HG03064 (cell line): ENCODE measurements around the gene COMMD1.
"Not testable (repeated sequence)": the region's sequence is repeated elsewhere in the genome, so short reads cannot be mapped to it uniquely, and the experiment has no call there.

Source experiments
- ATAC-seq: cut with Tn5 transposase; IDR thresholded peaks from one replicate; pipeline ENCODE4 v1.9.1; 2021; ENCODE audit warnings: low read depth; ENCODE audit not compliant: unreplicated experiment

COMMD1 gene

DNA sequence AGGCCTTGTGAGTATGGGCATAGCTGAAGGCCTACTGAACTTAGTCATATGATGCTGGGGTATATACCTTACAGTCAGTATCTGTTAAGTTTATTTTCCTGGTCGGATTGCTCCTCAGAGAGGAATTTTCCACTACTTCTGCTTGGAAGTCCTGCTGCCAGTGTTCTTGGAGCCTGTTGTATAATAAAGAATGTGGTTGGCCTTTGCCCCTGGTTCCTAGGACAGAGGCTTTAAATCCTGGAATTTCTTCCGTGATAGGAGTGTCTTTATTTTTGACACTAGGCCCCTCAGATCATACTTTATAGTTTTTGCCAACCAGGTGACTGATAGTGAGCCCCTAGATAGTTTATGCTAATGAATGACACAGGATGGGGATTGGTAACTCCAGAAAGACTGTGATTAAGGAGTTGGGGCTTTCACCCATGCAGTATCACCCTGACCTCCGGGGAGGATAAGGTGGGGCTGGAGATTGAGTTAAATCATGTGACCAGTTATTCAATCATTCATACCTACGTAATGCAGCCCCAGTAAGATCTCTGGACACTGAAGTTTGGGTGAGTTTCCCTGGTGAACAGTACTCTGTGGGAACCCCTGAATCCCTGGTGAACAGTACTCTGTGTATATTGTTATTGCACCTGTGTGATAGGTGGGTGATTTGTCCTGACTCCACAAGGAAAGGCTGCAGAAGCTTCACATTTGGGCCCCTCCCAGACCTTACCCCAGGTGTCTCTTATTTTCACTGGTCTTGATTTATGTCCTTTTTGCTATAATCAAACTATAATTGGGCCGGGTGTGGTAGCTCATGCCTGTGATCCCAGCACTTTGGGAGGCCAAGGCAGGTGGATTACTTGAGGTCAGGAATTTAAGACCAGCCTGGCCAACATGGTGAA lies 56.9 kb downstream of the COMMD1 start:
- ATAC-seq, result no peak

GRCh38 chr2:61966087-61966727 lies 60.7 kb downstream of the COMMD1 start:
- ATAC-seq, result no peak

- no peak for ATAC-seq
Observed at GRCh38 chr2:61967262-61967661, 61.8 kb downstream of the COMMD1 start.

DNA sequence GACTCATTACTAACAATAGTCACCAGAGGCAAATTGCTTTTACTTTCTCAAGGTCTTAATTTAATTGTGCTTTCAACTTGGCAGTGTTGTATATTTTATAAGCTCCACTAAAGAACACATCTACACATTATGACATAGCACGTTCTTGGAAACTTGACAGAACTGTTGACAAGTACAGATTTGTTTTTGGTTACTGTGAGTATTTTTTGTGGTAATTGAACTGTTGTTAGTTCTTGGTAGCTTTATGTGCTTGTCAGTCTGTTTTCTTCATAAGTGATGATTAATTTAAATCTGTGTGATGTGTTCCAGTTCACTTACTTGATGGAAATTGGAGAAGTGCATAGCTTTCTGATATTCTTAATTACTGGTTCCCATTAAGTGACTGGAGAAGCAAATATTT lies 63.9 kb downstream of the COMMD1 start:
- no peak for ATAC-seq

DNA sequence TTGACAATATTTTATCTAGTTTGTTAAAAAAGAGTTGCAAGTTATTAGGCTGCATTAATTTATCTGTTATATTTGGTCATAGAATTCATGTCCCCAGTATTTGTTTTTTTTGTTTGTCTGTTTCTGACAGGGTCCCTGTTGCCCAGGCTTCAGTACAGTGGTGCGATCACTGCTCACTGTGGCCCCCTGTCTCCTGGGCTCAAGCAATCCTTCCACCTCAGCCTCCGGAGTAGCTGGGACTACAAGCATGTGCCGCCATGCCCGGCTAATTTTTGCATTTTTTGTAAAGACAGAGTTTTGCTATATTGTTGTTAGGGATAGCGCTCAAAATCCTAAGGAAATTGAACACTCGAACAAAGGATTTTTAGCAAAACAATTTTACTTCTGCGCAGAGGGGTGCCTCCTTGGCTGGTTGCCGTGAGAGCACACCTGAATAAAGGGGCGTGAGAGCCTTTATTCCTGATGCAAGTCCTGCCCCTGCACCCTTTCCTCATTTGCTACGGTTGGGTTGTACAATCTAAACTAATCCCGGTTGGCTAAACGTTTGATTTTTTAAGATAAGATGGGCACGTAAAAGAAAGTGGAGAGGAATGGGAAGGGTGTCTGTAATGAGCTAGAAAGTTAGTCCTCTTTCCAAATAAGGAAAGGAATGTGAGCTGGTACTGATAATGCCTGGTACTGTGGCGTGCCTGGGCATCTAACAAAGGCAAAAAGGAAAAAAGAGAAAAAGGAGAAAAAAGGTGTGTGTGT lies 65.5 kb downstream of the COMMD1 start:
- no peak for ATAC-seq

DNA sequence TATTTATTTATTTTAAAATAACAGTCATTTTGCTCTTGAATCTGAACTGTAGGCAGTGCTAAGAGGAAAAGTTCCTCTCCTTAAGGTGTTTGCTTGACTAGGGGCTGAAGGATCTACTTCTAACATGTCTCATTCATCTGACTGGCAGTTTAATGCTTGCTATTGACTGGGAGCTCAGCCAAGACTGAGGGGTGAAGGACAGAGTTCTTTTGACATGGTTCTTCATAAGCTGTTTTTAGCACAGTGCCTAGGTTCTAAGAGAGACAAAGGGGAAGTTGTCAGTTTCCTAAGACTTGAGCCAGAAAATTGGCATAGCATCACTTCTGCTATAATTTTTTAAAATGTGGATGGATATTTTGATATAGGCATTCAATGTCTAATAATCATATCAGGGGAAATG lies 73.0 kb downstream of the COMMD1 start:
- no peak for ATAC-seq

DNA sequence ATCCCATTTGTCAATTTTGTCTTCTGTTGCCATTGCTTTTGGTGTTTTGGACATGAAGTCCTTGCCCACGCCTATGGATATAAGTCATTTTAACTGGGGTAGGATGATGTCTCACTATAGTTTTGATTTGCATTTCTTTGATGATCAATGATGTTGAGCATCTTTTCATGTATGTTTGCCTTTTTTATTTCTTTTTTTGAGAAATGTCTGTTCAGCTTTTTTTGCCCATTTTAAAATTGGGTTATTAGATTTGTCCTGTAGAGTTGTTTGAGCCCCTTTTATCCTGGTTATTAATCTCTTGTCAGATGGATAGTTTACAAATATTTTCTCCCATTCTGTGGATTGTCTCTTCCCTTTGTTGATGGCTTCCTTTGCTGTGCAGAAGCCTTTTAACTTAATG lies 75.3 kb downstream of the COMMD1 start:
- ATAC-seq, result no peak

- ATAC-seq, result no peak
Observed at GRCh38 chr2:61984682-61985081, 79.2 kb downstream of the COMMD1 start.

- no peak for ATAC-seq
Observed at GRCh38 chr2:61988462-61989366, 83.2 kb downstream of the COMMD1 start.

GRCh38 chr2:61993422-61994024 lies 88.0 kb downstream of the COMMD1 start:
- ATAC-seq, result no peak

GRCh38 chr2:61994531-61994930 lies 89.1 kb downstream of the COMMD1 start:
- ATAC-seq, result no peak

DNA sequence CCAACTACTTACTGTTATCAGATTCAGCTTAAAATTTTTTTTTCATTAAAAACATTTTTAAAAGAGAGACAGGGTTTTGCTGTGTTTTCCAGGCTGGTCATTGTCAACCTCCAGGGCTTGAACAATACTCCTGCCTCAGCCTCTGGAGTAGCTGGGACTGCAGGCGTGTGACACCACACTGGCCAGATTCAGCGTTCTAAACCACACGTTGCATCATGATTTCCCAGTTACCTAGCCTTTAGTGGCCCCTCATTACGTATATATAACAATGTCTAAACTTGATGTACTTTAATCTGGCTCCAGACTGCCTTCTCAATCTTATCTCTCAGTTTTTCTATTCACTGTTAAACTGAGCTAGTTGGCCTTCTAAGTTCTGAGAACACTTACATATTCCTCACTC lies 89.6 kb downstream of the COMMD1 start:
- ATAC-seq, result peak; percentile 14

- peak; percentile 81 for ATAC-seq
Observed at GRCh38 chr2:61995515-61995914, 90.0 kb downstream of the COMMD1 start.

DNA sequence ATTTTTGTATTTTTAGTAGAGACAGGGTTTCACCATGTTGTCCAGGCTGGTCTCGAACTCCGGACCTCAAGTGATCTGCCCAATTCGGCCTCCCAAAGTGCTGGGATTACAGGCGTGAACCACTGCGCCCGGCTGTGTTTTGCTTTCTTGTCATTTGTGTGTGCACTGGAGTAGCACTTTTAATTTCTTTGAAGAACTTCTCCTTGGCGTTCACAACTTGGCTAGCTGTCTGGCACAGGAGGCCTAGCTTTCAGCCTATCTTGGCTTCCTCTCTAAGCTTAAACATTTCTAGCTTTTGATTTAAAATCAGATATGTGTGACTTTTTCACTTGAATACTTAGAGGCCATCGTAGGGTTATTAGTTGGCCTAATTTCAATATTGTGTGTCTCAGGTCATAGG lies 93.0 kb downstream of the COMMD1 start:
- ATAC-seq, result no peak

- ATAC-seq, result no peak
Observed at GRCh38 chr2:62000538-62000937, 95.1 kb downstream of the COMMD1 start.

GRCh38 chr2:62001431-62001830 lies 96.0 kb downstream of the COMMD1 start:
- ATAC-seq, result no peak

- ATAC-seq, result not testable (repeated sequence)
Observed at GRCh38 chr2:62004428-62004827, 99.0 kb downstream of the COMMD1 start.

DNA sequence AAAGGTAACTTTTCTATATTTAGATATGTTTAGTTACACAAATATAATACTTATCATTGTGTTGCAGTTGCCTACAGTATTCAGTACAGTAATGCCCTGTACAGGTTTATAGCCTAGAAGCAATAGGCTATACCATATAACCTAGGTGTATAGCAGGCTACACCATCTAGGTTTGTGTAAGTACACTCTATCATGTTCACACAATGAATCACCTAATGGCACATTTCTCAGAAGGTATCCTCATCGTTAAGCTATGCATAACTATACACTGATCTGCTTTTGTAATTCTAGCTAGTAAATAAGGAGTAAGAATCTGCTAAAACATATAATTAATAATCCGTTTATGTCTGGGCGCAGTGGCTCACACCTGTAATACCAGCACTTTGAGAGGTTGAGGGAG lies 102.1 kb downstream of the COMMD1 start:
- ATAC-seq, result no peak

GRCh38 chr2:62010632-62011256 lies 105.3 kb downstream of the COMMD1 start:
- ATAC-seq, result no peak
